Activated T-cell treated with anti-CD3 and anti-CD28 coated beads for 48 hours (primary cell): ENCODE data around the gene TMEM87B.
"Not testable (repeated sequence)": the region's sequence is repeated elsewhere in the genome, so short reads cannot be mapped to it uniquely, and the experiment has no call there.

Source experiments
- DNase-seq: peaks from one replicate; pipeline ENCODE4 v3.0.0-alpha.2; 2020; ENCODE audit warnings: low read depth

TMEM87B gene

GRCh38 chr2:112033600-112033999 is 21.5 kb upstream of the TMEM87B start:
- no peak for DNase-seq

- no peak for DNase-seq
Observed at GRCh38 chr2:112034924-112035323, 20.1 kb upstream of the TMEM87B start.

DNA sequence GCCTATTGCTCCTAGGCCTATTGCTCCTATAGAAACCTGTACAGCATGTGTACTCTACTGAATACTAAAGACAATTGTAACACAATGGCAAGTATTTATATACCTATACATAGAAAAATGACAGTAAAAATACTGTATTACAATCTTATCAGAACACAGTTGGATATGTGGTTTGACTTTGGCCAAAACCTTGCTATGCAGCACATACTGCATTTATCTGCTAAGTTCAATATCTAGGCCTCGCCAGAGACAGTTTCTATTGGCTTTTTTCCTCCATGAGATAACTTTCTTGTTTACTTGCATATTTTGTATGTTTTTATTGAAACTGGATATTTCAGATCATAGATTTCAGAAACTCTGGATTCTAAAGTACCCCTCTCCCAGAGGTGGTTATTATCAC is 19.3 kb upstream of the TMEM87B start:
- no peak for DNase-seq

GRCh38 chr2:112039556-112039955 is 15.5 kb upstream of the TMEM87B start:
- DNase-seq = not testable (repeated sequence)

DNA sequence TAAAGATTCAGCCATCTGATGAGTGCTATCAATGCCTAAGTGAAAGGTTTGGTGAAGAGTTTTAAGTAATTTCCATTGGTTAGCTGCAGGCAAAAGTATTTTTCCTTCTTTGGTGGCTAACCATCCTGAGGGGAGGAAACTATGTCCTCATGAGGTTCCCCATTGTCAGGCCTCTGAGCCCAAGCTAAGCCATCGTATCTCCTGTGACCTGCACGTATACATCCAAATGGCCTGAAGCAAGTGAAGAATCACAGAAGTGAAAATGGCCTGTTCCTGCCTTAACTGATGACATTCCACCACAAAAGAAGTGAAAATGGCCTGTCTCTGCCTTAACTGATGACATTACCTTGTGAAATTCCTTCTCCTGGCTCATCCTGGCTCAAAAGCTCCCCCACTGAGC is 15.0 kb upstream of the TMEM87B start:
- not testable (repeated sequence) for DNase-seq

GRCh38 chr2:112041460-112041859 is 13.6 kb upstream of the TMEM87B start:
- not testable (repeated sequence) for DNase-seq

- no peak for DNase-seq
Observed at GRCh38 chr2:112045446-112046014, 9.5 kb upstream of the TMEM87B start.

- DNase-seq = no peak
Observed at GRCh38 chr2:112046231-112046630, 8.8 kb upstream of the TMEM87B start.

DNA sequence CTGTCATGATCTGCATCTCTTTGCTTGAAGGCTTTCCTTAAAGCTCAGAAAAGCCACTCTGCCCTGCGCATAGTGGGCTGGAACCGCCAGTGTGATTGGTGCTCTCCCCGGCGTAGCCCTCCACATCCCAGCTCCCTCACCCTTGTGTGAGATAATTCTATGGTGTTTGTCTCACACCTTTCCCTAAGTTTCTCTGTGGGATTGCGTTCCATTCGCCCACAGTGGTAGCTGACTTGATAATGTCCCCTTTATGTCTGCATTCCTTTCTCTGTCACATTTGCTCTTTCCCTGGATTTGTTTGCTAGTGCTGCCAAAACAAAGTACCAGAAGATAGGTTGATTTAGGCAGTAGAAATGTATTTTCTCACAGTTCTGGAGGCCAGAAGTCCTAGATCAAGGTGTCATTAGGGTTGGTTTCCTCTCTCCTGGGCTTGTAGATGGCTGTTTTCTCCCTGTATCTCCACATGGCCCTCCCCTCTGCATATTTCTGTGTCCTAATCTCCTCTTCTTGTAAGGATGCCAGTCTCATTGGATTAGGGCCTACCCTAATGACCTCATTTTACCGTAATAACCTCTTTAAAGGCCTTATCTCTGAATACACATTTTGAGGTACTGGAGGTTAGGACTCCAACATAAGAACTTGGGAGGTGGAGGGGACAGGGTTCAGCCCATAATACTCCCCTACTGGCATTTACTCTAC is 7.4 kb upstream of the TMEM87B start:
- DNase-seq = no peak

- DNase-seq = no peak
Observed at GRCh38 chr2:112048236-112048592, 6.9 kb upstream of the TMEM87B start.

DNA sequence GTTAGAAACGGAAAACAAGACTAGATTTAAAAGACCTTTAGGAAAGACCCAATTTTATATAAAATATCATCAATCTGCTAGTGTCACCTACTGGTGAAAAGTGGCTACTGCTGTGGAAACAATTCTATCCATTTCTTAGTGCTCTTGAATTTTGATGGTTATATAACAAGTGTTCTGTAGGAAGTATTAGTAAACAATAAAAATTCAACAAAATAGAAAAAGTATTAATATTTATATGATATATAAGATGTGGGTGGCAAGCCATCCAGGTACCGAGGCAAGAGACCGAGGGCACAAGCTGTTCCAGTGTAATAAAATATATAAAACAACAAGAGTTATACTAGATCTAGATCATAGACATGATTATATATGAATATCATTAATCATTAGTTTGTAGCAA is 6.2 kb upstream of the TMEM87B start:
- DNase-seq = no peak

DNA sequence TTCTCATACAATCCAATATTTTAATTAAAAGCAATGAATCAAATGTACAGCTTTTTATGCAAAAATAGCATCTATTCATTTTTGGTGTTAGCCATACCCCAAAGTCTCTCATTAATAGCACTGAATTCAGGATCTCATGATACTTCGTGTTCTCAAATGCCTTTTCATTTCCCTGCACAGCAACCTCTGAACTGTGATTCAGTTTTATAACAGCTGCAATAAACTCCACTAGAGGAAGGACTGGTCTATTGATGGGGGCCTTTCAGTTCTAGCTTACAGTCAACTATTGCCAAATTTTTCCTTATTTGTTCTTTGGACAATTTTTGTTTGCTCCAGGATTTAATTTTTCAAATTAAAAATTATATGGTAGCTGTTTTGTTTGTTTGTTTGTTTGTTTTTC is 4.8 kb upstream of the TMEM87B start:
- no peak for DNase-seq

DNA sequence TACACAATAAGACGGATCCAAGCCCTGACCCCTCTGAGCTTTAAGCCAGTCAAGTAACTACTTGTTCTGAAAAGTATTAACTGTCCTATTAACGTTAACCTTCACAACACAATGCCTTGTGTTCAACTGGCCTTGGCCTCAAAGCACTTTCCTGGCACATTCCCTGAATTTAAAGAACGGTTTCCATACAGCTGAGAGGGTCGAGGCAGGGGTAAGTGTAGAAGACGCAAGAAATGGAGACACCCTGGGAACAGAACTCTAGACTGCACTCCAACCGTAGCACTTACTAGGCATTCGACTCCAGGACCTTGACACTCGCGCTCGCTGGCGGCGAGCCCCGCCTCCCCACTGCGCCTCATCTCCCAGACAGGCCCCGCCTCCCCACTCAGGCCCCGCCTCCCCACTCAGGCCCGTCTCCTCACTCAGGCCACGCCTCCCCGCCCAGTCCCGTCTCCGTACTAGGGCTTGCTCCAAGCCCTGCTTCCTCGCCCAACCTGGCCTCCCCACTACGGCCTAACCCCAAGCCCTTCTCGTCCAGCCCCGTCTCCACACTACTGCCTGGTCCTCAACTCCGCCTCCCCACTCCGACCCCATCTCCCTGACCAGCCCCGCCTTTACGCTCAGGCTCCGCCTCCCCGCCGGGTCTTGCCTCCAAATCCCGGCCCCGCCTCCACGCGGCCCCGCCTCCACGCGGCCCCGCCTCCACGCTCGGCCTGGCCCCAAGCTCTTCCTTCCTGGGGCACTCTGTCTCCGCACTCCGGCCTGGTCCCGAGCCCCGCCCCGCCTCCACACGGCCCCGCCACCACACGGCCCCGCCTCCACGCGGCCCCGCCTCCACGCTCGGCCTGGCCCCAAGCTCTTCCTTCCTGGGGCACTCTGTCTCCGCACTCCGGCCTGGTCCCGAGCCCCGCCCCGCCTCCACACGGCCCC is 887 bp upstream of the TMEM87B start:
- peak; percentile 97 for DNase-seq

DNA sequence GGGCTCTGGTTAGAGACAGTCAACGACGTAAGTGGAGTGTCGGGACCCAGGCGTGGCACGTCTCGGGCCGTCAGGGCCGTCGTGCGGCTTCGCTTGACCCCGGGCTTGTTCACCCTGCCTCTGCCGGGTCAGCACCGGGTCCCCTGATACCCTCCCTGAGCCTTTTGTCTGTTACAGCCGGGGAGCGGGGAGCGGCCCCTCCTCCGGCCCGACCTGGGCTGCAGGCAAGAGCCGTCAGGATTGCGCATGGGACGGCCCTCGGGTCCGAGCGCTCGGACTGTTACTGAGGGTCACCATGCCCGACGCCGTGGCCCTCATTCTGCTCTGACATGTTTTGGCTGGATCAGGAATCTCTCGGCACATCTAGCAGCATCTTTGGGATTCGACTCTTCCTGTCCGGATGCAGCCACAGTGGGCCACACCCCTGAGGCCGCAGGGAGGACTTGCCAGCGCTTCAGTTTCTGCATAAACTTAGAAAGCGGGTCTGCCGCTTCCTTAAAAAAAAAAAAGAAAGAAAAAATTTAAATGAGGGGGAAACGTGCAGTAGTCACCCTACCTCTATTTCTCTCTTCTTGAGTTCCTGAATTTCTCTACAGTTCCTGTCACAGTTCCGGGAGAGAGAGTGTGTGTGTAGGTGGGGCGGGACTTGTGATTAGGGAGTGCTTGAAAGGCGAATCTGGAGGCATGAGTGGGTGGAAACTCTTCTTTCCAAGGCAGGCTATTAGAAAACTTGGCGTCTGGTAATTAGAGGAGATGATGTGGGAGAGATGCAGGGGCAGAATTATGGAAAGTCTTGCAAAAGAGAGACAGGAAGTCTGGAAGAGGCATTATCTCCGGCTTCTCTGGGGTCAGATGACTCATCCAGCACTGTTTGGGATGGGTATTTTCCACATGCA is 909 bp downstream of the TMEM87B start:
- peak; percentile 15 for DNase-seq

GRCh38 chr2:112056626-112056987 is 1.5 kb downstream of the TMEM87B start:
- no peak for DNase-seq

DNA sequence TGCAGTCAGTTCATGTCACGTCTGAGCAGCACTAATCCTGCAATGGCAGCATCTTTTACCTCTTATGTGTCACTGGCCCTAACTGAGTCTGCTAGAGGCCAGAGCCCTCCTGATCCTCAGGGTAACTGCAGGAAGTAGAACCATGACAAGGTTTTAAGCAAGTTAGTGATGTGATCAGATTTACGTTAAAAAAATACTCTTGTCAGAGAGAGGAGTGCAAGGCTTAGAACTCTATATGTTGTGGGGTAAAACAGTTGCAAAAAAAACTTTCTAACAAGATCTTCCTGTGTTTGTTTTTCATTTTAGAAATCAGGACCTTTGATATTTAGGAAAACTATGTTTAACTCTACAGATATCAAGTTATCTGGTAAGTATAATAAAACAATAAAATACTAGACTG is 4.6 kb downstream of the TMEM87B start:
- no peak for DNase-seq

- DNase-seq = no peak
Observed at GRCh38 chr2:112061299-112061698, 6.2 kb downstream of the TMEM87B start.

DNA sequence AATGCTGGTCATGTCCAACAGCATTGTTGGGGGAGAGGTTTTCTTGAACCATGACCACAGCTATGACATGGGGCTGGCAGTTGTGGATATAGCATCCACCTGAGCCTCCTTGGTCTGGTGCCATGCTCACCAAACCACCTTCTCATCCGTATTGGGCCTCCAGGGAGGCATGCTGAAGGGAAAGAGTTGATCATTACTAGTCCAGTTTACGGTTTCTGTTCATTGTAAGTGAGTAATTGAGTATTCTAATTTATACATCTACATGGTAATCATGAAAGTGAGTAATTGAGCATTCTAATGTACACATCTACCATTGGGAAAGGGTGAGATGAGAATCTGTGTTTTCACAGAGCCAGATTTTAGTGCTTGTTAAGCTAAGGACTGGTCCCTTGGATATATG is 6.8 kb downstream of the TMEM87B start:
- peak; percentile 21 for DNase-seq

GRCh38 chr2:112062894-112063293 is 7.8 kb downstream of the TMEM87B start:
- DNase-seq = no peak

GRCh38 chr2:112065486-112065885 is 10.4 kb downstream of the TMEM87B start:
- DNase-seq = no peak

- DNase-seq = no peak
Observed at GRCh38 chr2:112065966-112066365, 10.9 kb downstream of the TMEM87B start.

GRCh38 chr2:112069794-112070193 is 14.7 kb downstream of the TMEM87B start:
- DNase-seq = not testable (repeated sequence)
